ENCODE measurements around the gene HOXB2.

Gene HOXB2

GRCh38 chr17:48569674-48570324 is 24.9 kb upstream of the HOXB2 start:
- Histone ChIP-seq H3K4me3 (ENCODE audit: low read depth, low read length) (no peak overlapping the region), H3K9ac (no peak overlapping the region), H3K27ac (no peak overlapping the region), H3K9me3 (ENCODE audit: control insufficient read depth, low read length) (no peaks in the 10 kb centered on the region), H3K27me3 (ENCODE audit: control insufficient read depth, insufficient read depth, low read length) (no peaks in the 10 kb centered on the region), H3K4me1 (no peaks in the 10 kb centered on the region), H3K36me3 (ENCODE audit: control insufficient read depth, insufficient read depth, low read length) (no peaks in the 10 kb centered on the region), H3K79me2 (no peaks in the 10 kb centered on the region), H3K4me2 (ENCODE audit: low read length) (no peak overlapping the region), H2AFZ (no peak overlapping the region)
- TF ChIP-seq CTCF (IDR thresholded peaks at IDR 0.05): no peak

- no peak overlapping the region for H3K27ac ChIP-seq
- no peak overlapping the region for H3K4me2 ChIP-seq (ENCODE audit: low read length)
- no peaks in the 10 kb centered on the region for H3K9me3 ChIP-seq (ENCODE audit: control insufficient read depth, low read length)
- H2AFZ ChIP-seq: no peak overlapping the region
- no peak overlapping the region for H3K4me3 ChIP-seq (ENCODE audit: low read depth, low read length)
- no peaks in the 10 kb centered on the region for H3K79me2 ChIP-seq
- H3K36me3 ChIP-seq (ENCODE audit: control insufficient read depth, insufficient read depth, low read length): no peaks in the 10 kb centered on the region
- no peaks in the 10 kb centered on the region for H3K4me1 ChIP-seq
- H3K9ac ChIP-seq: no peak overlapping the region
- no peak for TF ChIP-seq CTCF (IDR thresholded peaks at IDR 0.05)
- H3K27me3 ChIP-seq (ENCODE audit: control insufficient read depth, insufficient read depth, low read length): no peaks in the 10 kb centered on the region
Measured at GRCh38 chr17:48569240-48569582, 24.3 kb upstream of the HOXB2 start.

DNA sequence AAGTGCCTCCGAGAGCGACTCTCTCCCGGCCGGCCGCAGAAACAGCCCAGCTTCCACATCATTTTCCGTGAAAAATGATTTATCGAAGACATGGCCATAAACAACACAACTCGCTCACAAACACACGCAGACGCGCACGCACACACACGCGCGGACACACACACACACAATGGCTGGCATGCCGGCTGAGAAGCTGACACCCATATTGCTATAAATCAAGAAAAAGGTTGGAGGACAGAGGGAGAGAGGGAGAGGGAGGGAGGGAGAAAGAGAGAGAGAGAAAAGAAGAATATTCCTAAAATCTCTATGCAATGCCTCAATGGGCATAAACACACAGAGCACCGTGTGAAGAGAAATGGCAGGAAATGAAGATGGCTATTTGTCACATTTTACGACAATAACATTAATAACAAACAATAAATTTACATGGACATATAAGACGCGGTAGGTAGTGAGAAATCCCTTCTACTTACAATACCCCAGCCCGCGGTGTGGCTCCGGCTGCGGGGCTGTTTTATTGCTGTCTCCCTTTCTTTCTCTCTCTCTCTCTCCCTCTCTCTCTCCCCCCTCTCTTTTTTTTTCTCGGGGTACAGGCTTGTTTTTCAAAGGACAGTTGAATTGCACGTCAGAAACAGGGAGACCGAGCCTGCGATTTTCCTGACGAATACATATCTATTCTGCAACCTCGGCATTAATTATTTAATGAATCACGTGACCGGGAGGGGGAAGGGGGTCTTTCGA is 23.8 kb upstream of the HOXB2 start:
- Histone ChIP-seq H3K9ac (no peak overlapping the region), H3K4me1 (no peaks in the 10 kb centered on the region), H3K36me3 (ENCODE audit: control insufficient read depth, insufficient read depth, low read length) (no peaks in the 10 kb centered on the region), H3K27ac (no peak overlapping the region), H3K9me3 (ENCODE audit: control insufficient read depth, low read length) (no peaks in the 10 kb centered on the region), H2AFZ (no peak overlapping the region), H3K79me2 (no peaks in the 10 kb centered on the region), H3K27me3 (ENCODE audit: control insufficient read depth, insufficient read depth, low read length) (no peaks in the 10 kb centered on the region), H3K4me2 (ENCODE audit: low read length) (no peak overlapping the region), H3K4me3 (ENCODE audit: low read depth, low read length) (no peak overlapping the region)
- no peak for TF ChIP-seq CTCF (IDR thresholded peaks at IDR 0.05)

DNA sequence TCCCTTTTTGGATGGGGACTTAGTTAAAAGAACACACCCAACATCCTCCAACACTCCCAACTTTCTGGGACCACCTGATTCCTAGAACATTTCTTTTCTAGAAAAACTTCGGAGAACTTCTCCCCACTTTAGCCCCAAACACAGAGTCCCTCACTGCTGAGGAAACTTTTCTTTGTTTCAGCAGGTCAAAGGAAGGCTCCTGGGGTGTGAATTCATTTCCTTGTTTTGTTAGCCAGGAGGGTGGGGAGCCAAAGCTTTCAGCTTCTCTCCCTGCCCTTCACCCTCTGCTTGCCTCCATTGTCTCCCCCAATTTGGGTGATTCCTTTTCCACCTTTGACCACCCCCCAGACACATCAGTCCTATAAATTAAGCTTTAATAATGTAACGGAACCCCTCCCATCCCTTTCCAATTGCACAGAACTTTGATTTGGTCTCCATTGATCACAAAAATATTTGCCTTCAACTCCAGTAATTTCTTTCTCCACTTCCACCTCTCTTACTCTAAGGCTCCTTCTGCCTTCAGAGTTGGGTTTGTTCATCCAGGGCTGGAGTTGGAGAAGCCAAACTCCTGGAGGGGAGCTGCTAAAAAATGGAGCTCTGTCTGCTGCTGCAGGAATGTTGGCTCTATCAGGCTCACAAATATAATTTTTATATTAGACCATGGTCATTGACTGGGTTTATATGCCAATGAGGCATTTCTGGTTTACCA is 22.9 kb upstream of the HOXB2 start:
- H3K27me3 ChIP-seq (ENCODE audit: control insufficient read depth, insufficient read depth, low read length): no peaks in the 10 kb centered on the region

More for the DNA sequence above, 22.9 kb upstream of the HOXB2 start:
- Histone ChIP-seq H3K4me1 (no peaks in the 10 kb centered on the region), H3K4me3 (ENCODE audit: low read depth, low read length) (peak overlapping the region; percentile 3), H3K27ac (no peak overlapping the region), H3K79me2 (no peaks in the 10 kb centered on the region), H3K4me2 (ENCODE audit: low read length) (no peak overlapping the region), H3K36me3 (ENCODE audit: control insufficient read depth, insufficient read depth, low read length) (no peaks in the 10 kb centered on the region), H2AFZ (no peak overlapping the region), H3K9ac (no peak overlapping the region), H3K9me3 (ENCODE audit: control insufficient read depth, low read length) (no peaks in the 10 kb centered on the region)
- no peak for TF ChIP-seq CTCF (IDR thresholded peaks at IDR 0.05)

Measured in parathyroid adenoma (tissue), 2 donors.